Measurements from ENCODE around the gene CORO6.

CORO6 gene

DNA sequence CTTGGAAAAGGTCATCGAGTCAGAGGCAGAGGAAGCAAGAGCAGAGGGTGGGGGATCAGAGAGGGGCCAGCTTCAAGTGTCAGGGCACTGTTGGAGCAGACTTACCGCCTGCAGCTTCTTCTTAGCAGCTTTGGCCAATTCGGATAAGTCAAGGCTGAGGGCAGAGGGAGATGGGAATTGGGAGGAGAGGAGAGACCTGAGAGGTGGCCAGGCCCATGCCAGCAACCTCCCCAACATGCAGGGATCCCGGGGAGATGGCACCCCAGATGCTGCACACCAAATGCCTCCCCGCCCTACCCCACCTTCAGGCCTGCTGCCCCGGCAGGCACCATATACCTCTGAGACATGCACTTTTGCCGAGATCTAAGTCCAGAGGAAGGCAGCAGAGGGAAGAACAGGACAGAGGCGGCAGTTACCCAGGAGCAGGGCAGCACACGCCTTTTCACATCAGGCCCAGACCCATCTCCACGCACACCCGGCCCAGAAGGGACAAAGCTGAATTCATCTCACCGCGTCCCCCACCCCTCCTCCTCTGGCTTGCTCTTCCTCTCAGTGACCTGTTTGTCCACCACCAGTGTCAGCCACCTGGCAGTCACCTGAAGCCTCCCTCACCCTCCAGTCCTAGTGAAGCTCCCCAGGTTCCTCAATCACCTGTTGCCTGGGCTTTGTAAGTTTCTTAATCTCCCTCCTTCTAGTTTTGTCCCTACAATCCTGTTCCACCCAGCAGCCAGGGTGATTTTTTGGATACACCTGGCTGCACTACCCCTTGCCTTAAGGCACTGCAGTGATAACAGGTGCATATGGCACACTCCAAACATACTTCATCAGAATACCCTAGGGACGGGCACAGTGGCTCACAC is 43.9 kb downstream of the CORO6 start:
- H3K4me3 ChIP-seq (ENCODE audit: low read depth, low read length) = no peak overlapping the region
- DNase-seq (ENCODE audit: low read depth) = no peak
- TF ChIP-seq, protein P1, sequence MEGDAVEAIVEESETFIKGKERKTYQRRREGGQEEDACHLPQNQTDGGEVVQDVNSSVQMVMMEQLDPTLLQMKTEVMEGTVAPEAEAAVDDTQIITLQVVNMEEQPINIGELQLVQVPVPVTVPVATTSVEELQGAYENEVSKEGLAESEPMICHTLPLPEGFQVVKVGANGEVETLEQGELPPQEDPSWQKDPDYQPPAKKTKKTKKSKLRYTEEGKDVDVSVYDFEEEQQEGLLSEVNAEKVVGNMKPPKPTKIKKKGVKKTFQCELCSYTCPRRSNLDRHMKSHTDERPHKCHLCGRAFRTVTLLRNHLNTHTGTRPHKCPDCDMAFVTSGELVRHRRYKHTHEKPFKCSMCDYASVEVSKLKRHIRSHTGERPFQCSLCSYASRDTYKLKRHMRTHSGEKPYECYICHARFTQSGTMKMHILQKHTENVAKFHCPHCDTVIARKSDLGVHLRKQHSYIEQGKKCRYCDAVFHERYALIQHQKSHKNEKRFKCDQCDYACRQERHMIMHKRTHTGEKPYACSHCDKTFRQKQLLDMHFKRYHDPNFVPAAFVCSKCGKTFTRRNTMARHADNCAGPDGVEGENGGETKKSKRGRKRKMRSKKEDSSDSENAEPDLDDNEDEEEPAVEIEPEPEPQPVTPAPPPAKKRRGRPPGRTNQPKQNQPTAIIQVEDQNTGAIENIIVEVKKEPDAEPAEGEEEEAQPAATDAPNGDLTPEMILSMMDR (IDR thresholded peaks at IDR 0.05; ENCODE audit: insufficient read depth, low read depth, low read length, missing control alignments) = no peak

DNA sequence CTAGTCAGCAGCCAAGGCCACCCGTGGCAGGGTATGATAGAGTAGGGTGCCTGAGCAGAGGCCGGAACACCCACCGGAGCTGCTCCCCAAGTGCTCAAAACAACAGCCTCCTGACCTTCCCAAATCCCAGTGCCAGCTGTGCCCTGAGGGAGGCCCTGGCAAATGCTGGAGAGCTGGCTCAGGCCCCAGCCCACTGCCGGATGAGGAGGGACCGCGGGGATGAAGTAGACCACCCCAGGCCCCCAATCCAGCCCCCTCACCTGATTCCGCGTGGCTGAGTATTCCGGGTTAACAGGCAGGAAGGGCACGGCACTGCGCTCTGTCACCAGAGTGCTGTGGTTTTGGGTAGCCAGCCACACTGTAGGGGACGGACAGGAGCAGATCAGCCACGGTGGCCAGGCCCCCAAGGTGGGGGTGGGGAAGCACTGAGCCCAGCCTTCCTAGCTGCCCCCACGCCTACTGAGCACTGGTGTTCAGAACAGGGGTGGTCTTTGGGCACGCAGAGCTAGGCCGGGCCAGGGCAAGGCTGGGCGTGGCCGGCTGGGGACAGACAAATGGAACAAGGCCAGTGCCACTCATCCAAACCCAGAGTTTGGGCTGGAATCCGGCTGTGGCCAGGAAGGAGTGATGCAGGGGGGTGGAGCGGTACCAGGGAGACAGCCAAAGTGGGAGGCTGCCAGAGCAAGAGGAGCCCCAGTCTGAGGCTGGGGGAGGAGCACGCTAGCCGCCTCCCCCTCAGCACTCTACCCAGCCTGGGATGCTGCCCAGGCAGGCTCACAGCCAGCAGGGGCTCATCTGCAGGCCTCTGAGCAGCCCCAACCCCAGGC is 45.1 kb downstream of the CORO6 start:
- no peak for DNase-seq (ENCODE audit: low read depth)
- no peak overlapping the region for H3K4me3 ChIP-seq (ENCODE audit: low read depth, low read length)
- TF ChIP-seq, protein P1 (IDR thresholded peaks at IDR 0.05; ENCODE audit: insufficient read depth, low read depth, low read length, missing control alignments) = no peak

DNA sequence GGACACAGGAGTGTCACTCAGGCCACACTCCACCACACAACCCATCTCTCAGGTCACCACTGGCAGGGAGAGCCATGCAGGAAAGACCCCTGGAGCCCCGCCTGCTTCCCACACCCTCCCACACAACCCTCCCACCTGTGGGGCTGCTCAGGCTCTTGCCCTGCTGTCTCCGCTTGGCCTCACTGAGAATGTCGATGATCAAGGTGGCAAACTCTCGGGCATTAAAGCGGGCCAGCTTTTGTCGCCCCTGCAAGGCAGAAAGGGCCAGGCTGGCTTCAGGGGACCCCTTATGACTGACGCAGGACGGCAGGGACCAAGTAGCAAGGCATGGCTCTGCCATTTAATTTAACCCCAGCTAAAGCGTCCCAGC is 45.7 kb downstream of the CORO6 start:
- DNase-seq (ENCODE audit: low read depth) = no peak

GRCh38 chr17:29576214-29577000 is 46.3 kb downstream of the CORO6 start:
- DNase-seq (ENCODE audit: low read depth) = no peak
- TF ChIP-seq, protein P1 (IDR thresholded peaks at IDR 0.05; ENCODE audit: insufficient read depth, low read depth, low read length, missing control alignments) = no peak
- H3K4me3 ChIP-seq (ENCODE audit: low read depth, low read length) = no peak overlapping the region

More for the DNA sequence above, 45.7 kb downstream of the CORO6 start:
- TF ChIP-seq, protein P1 (IDR thresholded peaks at IDR 0.05; ENCODE audit: insufficient read depth, low read depth, low read length, missing control alignments) = no peak
- no peak overlapping the region for H3K4me3 ChIP-seq (ENCODE audit: low read depth, low read length)

- H3K4me3 ChIP-seq (ENCODE audit: low read depth, low read length) = no peak overlapping the region
- no peak for DNase-seq (ENCODE audit: low read depth)
- TF ChIP-seq, protein P1 (IDR thresholded peaks at IDR 0.05; ENCODE audit: insufficient read depth, low read depth, low read length, missing control alignments) = no peak
Measured at GRCh38 chr17:29575511-29576213, 47.0 kb downstream of the CORO6 start.
